HepG2 (cell line): ENCODE data around the gene RPL39. TPM values are rescaled to one million over a fixed set of nuclear protein-coding genes. Genes with fewer than 3 reads are reported as not detected.

Experiments
- ATF7-NPFF ChIP-seq: sonication (generic); formaldehyde crosslinking; IDR thresholded peaks from 2 replicates; pipeline ENCODE4 v1.8.1; 2023; ENCODE audit warnings: mild to moderate bottlenecking, low read depth, missing genetic modification reagents, moderate library complexity
- HIC2 ChIP-seq: sonication (generic); formaldehyde crosslinking; IDR thresholded peaks from 2 replicates; pipeline ENCODE4 v1.9.0; 2022; ENCODE audit warnings: low read depth, missing genetic modification reagents
- HOMEZ ChIP-seq: IDR thresholded peaks from 2 replicates; pipeline ENCODE4 v1.6.1; 2016; ENCODE audit warnings: low read depth
- IRF9 ChIP-seq: sonication (generic); formaldehyde crosslinking; IDR thresholded peaks from 2 replicates; pipeline ENCODE4 v1.8.0; 2022; ENCODE audit warnings: missing genetic modification reagents, mild to moderate bottlenecking, borderline replicate concordance
- KAT7 ChIP-seq: IDR thresholded peaks from 2 replicates; pipeline ENCODE4 v1.6.1; 2018; ENCODE audit warnings: borderline replicate concordance, missing compliant biosample characterization
- NONO ChIP-seq, 2 experiments: fragments of 450-650 bp in 1 of 2; sonication (generic) in 1 of 2; formaldehyde crosslinking in 1 of 2; IDR thresholded peaks in 1 of 2; conservative IDR thresholded peaks in 1 of 2; 2 replicates each; pipeline versions ENCODE4 v1.6.1 to v1.8.0; 2017 to 2022; ENCODE audit warnings: mild to moderate bottlenecking in 1 of 2, missing genetic modification reagents in 1 of 2, moderate library complexity in 1 of 2
- PREB ChIP-seq: sonication (generic); formaldehyde crosslinking; IDR thresholded peaks from 2 replicates; pipeline ENCODE4 v1.4.0; 2020; ENCODE audit warnings: missing genetic modification reagents
- REPIN1 ChIP-seq: sonication (generic); formaldehyde crosslinking; IDR thresholded peaks from 2 replicates; pipeline ENCODE4 v1.8.0; 2022; ENCODE audit warnings: missing genetic modification reagents, low read depth, mild to moderate bottlenecking, borderline replicate concordance
- SCMH1 ChIP-seq: sonication (generic); formaldehyde crosslinking; IDR thresholded peaks from 2 replicates; pipeline ENCODE4 v1.9.0; 2021; ENCODE audit warnings: missing genetic modification reagents, mild to moderate bottlenecking, borderline replicate concordance
- SRSF1 ChIP-seq: fragments of 200-400 bp; formaldehyde crosslinking; optimal IDR thresholded peaks from 2 replicates; pipeline ENCODE3; 2017; ENCODE audit warnings: mild to moderate bottlenecking, low read depth, low read length, moderate library complexity
- SRSF9 ChIP-seq: fragments of 200-400 bp; formaldehyde crosslinking; IDR thresholded peaks from 2 replicates; pipeline ENCODE4 v1.6.1; 2018; ENCODE audit warnings: borderline replicate concordance, mild to moderate bottlenecking, low read depth, low read length; ENCODE audit not compliant: insufficient read depth, poor library complexity, severe bottlenecking
- SUZ12 ChIP-seq: fragments of 150-350 bp; IDR thresholded peaks from 2 replicates; pipeline ENCODE4 v1.6.1; 2014; ENCODE audit warnings: low read depth, low read length
- THAP11 ChIP-seq: IDR thresholded peaks from 2 replicates; pipeline ENCODE4 v1.6.1; 2016; ENCODE audit warnings: missing biosample characterization, missing genetic modification reagents
- ZBTB25 ChIP-seq: IDR thresholded peaks from 2 replicates; pipeline ENCODE4 v1.6.1; 2018; ENCODE audit warnings: missing genetic modification reagents
- ZMYM4 ChIP-seq: sonication (generic); formaldehyde crosslinking; IDR thresholded peaks from 2 replicates; pipeline ENCODE4 v1.8.1; 2023; ENCODE audit warnings: mild to moderate bottlenecking, missing genetic modification reagents
- ZNF138 ChIP-seq: sonication (generic); formaldehyde crosslinking; IDR thresholded peaks from 2 replicates; pipeline ENCODE4 v1.5.0; 2020; ENCODE audit warnings: mild to moderate bottlenecking, low read depth, missing genetic modification reagents
- ZNF296 ChIP-seq: sonication (generic); formaldehyde crosslinking; conservative IDR thresholded peaks from 2 replicates; pipeline ENCODE4 v1.5.0; 2020; ENCODE audit warnings: mild to moderate bottlenecking, missing genetic modification reagents
- ZNF30 ChIP-seq: sonication (generic); formaldehyde crosslinking; IDR thresholded peaks from 2 replicates; pipeline ENCODE4 v1.5.0; 2020; ENCODE audit warnings: mild to moderate bottlenecking, missing genetic modification reagents
- ZNF570 ChIP-seq: sonication (generic); formaldehyde crosslinking; IDR thresholded peaks from 2 replicates; pipeline ENCODE4 v1.4.0; 2020; ENCODE audit warnings: mild to moderate bottlenecking, missing genetic modification reagents, borderline replicate concordance
- ZSCAN30 ChIP-seq: sonication (generic); formaldehyde crosslinking; IDR thresholded peaks from 2 replicates; pipeline ENCODE4 v1.5.0; 2020; ENCODE audit warnings: mild to moderate bottlenecking, missing genetic modification reagents
- polyA plus RNA-seq, 8 experiments: library from polyadenylated mRNA; depleted of rRNA in 3 of 8; stranded (reverse) in 7 of 8; unstranded in 1 of 8; fragments of >200 nt; fragmentation: Illumina TruSeq in 4 of 8; extraction: Trizol in 4 of 8; gene quantifications; 2 replicates each; pipeline versions ENCODE4 v1.2.1 to v1.2.3, GENCODE V29; 2011 to 2016; ENCODE audit warnings: low read depth in 4 of 8, missing spikeins in 1 of 8, mixed read lengths in 1 of 8; ENCODE audit not compliant: insufficient read depth in 1 of 8
- total RNA-seq, 5 experiments: library from RNA; depleted of rRNA; stranded (reverse); fragments of >200 nt; fragmentation: Illumina TruSeq; extraction: Trizol; gene quantifications; 2 replicates each; pipeline ENCODE4 v1.2.3, GENCODE V29; 2016; ENCODE audit warnings: low read depth in 1 of 5

RPL39 gene
- total and polyA plus RNA-seq, 2 of the 13 experiments (the other 11 are each of a cell fraction or from before 2014, with no cell fraction given) = 2,312 to 3,547 TPM

GRCh38 chrX:119791437-119792231 is at the start of gene RPL39 (continued):
- no peak for TF ChIP-seq HOMEZ (CRISPR knock-in tag)
- no peak for TF ChIP-seq IRF9 (CRISPR knock-in tag)
- TF ChIP-seq HIC2 (CRISPR knock-in tag) = no peak
- TF ChIP-seq ZSCAN30 = no peak
- no peak for TF ChIP-seq SRSF1
- TF ChIP-seq REPIN1 = peak; percentile 69
- no peak for TF ChIP-seq SRSF9
- no peak for TF ChIP-seq NONO (IDR thresholded peaks at IDR 0.05)
- TF ChIP-seq NONO (CRISPR knock-in tag; conservative IDR thresholded peaks at IDR 0.05) = no peak; the same call in 1 of the 2 replicates
- no peak for TF ChIP-seq ZNF296
- TF ChIP-seq KAT7 = no peak
- TF ChIP-seq ATF7-NPFF (CRISPR knock-in tag) = no peak
- TF ChIP-seq ZNF570 = no peak
- peak; percentile 33; the same call in 1 of the 2 replicates for TF ChIP-seq ZMYM4 (CRISPR knock-in tag)
- no peak for TF ChIP-seq ZNF138
- no peak for TF ChIP-seq SUZ12
- TF ChIP-seq SCMH1 = no peak
- peak; percentile 72; the same call in 1 of the 2 replicates for TF ChIP-seq THAP11 (CRISPR knock-in tag)
- no peak for TF ChIP-seq PREB (CRISPR knock-in tag)
- TF ChIP-seq ZNF30 (CRISPR knock-in tag) = no peak
- no peak; the same call in 1 of the 2 replicates for TF ChIP-seq ZBTB25
